ENCODE data around the gene CCNC.

The CCNC gene

DNA sequence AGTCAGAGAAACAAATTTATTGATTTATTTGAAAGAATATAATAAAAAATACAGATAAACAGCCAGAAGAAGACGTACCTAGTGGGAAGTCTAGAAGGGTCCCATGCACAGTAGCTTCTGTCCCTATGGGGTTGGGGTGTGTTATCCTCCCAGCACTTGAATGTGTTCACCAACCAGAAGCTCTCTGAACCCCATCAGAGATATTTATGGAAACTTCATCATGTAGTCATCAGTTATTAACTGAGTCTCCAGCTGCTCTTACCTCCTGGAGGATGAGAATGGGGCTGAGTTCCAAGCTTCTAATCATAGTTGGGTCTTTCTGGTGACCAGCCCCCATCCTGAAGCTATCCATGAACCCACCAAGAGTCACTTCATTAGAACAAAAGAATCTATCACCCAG, 37.8 kb downstream of the CCNC start:
- no peak for DNase-seq (ENCODE audit: low read depth)
- H3K4me3 ChIP-seq (ENCODE audit: low read depth, low read length): no peak overlapping the region
- TF ChIP-seq, protein P1, sequence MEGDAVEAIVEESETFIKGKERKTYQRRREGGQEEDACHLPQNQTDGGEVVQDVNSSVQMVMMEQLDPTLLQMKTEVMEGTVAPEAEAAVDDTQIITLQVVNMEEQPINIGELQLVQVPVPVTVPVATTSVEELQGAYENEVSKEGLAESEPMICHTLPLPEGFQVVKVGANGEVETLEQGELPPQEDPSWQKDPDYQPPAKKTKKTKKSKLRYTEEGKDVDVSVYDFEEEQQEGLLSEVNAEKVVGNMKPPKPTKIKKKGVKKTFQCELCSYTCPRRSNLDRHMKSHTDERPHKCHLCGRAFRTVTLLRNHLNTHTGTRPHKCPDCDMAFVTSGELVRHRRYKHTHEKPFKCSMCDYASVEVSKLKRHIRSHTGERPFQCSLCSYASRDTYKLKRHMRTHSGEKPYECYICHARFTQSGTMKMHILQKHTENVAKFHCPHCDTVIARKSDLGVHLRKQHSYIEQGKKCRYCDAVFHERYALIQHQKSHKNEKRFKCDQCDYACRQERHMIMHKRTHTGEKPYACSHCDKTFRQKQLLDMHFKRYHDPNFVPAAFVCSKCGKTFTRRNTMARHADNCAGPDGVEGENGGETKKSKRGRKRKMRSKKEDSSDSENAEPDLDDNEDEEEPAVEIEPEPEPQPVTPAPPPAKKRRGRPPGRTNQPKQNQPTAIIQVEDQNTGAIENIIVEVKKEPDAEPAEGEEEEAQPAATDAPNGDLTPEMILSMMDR (IDR thresholded peaks at IDR 0.05; ENCODE audit: control insufficient read depth, extremely low read depth, insufficient read depth): no peak

DNA sequence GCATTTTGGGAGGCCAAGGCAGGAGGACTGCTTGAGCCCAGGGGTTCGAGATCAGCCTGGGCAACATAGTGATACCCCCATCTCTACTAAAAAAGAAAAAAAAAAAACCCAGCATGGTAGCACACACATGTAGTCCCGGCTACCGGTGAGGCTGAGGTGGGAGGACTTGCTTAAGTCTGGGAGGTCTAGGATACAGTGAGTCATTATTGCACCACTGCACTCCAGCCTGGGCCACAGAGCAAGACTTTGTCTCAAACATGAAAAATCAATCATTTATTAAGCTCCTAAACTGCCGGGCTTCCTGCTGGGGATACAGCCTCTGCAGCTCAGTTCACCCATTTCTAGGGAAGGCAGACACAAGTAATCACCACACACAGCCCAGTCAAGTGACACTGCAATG, 45.9 kb downstream of the CCNC start:
- no peak for DNase-seq (ENCODE audit: low read depth)
- TF ChIP-seq, protein P1 (IDR thresholded peaks at IDR 0.05; ENCODE audit: control insufficient read depth, extremely low read depth, insufficient read depth): no peak
- H3K4me3 ChIP-seq (ENCODE audit: low read depth, low read length): no peak overlapping the region

DNA sequence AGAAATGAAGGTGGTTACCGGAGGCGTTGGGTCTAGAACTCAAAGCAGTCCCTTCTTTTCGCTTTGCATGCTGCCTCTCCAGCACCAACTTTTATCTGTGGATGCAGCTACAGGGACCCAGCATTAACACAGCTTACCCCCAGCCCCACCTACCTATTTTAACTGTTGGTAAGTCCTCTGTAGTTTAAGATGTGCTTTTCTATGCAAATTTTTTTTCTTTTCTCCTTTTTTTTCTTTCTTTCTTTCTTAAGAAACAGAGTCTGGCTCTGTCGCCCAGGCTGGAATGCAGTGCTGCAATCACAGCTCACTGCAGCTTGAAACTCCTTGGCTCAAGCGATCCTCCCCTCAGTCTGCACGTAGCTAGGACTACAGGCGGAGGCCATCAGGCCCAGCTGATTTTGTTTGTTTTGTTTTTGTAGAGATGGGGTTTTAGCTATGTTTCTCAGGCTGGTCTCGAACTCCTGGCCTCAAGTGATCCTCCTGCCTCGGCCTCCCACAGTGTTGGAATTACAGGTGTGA, 46.8 kb downstream of the CCNC start:
- H3K4me3 ChIP-seq (ENCODE audit: low read depth, low read length): peak overlapping the region; percentile 95
- DNase-seq (ENCODE audit: low read depth): no peak
- TF ChIP-seq, protein P1 (IDR thresholded peaks at IDR 0.05; ENCODE audit: control insufficient read depth, extremely low read depth, insufficient read depth): no peak

DNA sequence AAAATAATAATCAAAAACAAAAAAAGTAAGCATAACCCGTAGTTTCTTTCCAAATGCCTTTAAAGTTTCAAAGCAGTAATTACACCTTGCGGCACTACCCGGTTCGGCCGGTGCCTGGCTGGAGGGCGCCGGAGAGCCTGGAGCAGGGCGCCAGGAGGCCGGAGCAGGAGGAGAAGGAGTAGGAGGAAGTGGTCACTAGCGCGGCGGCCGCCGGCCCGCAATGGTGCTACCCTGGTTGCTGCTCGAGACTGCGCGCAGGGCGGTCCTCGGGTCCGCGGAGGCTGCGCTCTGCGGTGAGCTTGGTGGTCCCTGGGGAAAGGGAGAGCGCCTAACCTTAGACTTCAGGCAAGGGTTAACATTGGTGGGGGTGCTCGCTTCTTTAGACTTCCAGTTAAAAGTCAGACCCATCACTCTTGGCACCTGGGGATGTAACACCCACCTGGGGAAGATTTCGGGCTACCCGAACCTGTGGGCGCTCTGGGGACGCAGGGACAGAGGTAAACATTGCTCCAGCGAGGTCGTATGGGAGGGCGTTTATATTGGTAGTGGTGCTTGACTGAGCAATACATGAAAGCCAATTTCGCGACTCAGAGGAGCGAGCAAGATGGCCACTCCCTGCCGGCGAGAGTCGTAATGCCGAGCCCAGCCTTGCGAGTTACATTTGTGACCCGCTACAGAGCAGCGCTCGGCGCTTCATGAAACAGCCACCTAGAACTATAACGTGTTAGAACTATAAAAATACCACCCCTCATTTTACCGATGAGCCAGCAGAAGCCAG, 47.4 kb downstream of the CCNC start:
- TF ChIP-seq, protein P1 (IDR thresholded peaks at IDR 0.05; ENCODE audit: control insufficient read depth, extremely low read depth, insufficient read depth): peak; percentile 72
- H3K4me3 ChIP-seq (ENCODE audit: low read depth, low read length): peak overlapping the region; percentile 95
- peak; percentile 40 for DNase-seq (ENCODE audit: low read depth)

DNA sequence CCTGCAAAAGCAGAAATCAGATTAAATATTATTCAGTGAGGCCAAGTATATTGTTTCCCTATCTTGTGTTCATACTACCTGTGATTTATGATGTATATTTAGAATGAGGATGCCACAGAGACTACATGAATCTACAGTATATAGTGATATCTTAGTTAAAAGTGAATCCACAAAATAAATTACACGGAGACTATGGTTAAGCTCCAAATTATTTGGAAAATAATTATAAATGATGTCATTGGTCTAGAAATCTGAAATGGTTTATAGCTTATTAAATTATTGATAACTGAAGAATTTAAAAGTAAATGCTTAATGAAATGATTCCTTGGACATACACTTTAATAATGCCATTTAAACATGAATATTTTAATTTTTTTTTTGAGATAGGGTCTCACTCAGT, 49.0 kb downstream of the CCNC start:
- no peak for DNase-seq (ENCODE audit: low read depth)
- TF ChIP-seq, protein P1 (IDR thresholded peaks at IDR 0.05; ENCODE audit: control insufficient read depth, extremely low read depth, insufficient read depth): no peak
- H3K4me3 ChIP-seq (ENCODE audit: low read depth, low read length): no peak overlapping the region

DNA sequence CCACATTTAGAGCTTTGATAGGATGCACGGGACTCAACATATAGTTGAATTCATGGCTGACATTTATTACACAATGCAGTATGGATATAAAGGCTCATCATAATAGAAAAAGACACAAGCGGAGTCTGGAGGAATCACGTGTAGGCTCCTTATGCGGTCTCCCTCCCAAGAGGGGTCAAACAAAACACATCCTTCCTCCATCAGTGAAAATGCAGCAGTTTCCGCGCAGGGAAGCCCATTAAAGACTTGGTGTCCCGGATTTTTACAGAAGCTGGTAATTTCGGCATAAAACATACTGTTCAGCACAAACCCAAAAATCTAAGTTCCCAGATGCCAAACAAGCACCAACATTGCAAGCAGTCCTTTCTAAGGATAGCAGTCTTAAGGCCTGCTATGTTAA, 54.4 kb downstream of the CCNC start:
- TF ChIP-seq, protein P1 (IDR thresholded peaks at IDR 0.05; ENCODE audit: control insufficient read depth, extremely low read depth, insufficient read depth): no peak
- no peak for DNase-seq (ENCODE audit: low read depth)
- peak overlapping the region; percentile 69 for H3K4me3 ChIP-seq (ENCODE audit: low read depth, low read length)

DNA sequence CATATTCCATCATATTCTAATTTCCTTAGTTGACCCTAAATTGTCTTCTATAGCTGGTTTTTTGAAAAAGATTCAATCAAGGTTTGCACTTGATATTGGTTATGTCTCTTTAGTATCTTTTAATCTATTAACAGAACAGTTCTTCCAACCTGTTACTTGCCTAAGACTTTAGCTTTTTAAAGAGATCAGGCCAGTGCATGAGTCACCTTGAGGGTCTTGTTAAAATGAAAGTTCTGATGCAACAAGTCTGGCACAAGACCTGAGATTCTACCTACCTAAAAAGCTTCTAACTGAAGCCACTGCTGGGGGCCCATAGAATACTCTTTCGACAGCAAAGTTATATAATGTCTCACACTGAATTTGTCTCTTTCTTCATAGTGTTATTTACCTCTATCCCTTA, 56.4 kb downstream of the CCNC start:
- no peak for DNase-seq (ENCODE audit: low read depth)
- no peak overlapping the region for H3K4me3 ChIP-seq (ENCODE audit: low read depth, low read length)
- TF ChIP-seq, protein P1 (IDR thresholded peaks at IDR 0.05; ENCODE audit: control insufficient read depth, extremely low read depth, insufficient read depth): no peak

All from LNCaP clone FGC (cell line).